Brain microvascular endothelial cell (primary cell): ENCODE data around the gene DMPK.
A peak's percentile ranks its signal among the peaks of the same experiment; 100 is the strongest.

Experiments used
- DNase-seq: peaks from one replicate; pipeline ENCODE4 v3.0.0-alpha.2; 2020
- H3K27ac ChIP-seq: fragments of 250-450 bp; sonication (Bioruptor Pico); 2 replicates; pipeline ENCODE4 v1.5.1; 2020; ENCODE audit warnings: mild to moderate bottlenecking, moderate library complexity
- H3K27me3 ChIP-seq: fragments of 250-450 bp; sonication (Bioruptor Pico); replicated peaks from 2 replicates; pipeline ENCODE4 v1.5.1; 2020; ENCODE audit warnings: mild to moderate bottlenecking
- H3K36me3 ChIP-seq: fragments of 250-450 bp; sonication (Bioruptor Pico); replicated peaks from 2 replicates; pipeline ENCODE4 v1.5.1; 2020; ENCODE audit warnings: mild to moderate bottlenecking
- H3K4me3 ChIP-seq: 2 replicates; pipeline ENCODE4 v1.5.1; 2011; ENCODE audit warnings: low read depth, mild to moderate bottlenecking, control low read depth, low read length, moderate library complexity
- CTCF ChIP-seq: IDR thresholded peaks from 2 replicates; pipeline ENCODE4 v1.5.1; 2011; ENCODE audit warnings: low read depth, mild to moderate bottlenecking, moderate library complexity, low read length, control low read depth, inconsistent platforms; ENCODE audit errors: missing control alignments
- in situ Hi-C: cut with HindIII; loops from 2 replicates; pipeline ENCODE4 v1.10.0; 2017; ENCODE audit warnings: low sequenced_read_pairs, low pct_ligation_motif_present

Gene DMPK

DNA sequence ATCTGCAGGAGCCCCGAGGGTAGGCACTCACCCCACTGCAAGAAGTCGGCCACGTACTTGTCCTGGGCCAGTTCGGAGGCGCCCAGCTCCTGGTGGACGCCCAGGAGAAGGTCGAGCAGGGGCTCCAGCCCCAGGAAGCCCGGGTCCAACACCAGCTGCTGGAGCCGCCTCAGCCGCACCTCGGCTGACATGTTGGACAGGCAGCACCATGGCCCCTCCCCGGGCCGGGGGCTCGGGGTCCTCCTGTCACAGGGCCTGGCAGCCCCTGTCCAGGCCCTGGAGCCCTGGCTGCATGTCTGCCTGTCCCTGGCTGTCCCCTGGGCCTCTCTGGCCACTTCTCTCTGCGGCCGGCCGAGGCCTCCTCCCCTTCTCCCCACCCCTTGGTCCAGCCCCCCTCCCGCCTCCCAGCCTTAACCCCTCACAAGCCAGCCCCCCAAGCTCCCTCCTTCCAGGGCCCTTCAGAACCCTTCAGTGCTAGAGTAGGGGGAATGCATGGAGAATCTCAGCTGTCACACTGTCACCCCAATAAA, at the start of gene DMPK:
Gene DMPK, minus strand, starts transcription at position 329 of the 530 bp plus-strand sequence. Its CDS starts 138 bp downstream, at position 191.
- Histone ChIP-seq H3K4me3 (peak within 1 kb of the TSS; percentile 37), H3K36me3 (peaks cover 50% of the 10 kb centered on the region), H3K27me3 (no peaks in the 10 kb centered on the region), H3K27ac (peak within 1 kb of the TSS; percentile 35)
- in situ Hi-C loops, result no loop called here
- TF ChIP-seq CTCF, result no peak
- no peak for DNase-seq

DNA sequence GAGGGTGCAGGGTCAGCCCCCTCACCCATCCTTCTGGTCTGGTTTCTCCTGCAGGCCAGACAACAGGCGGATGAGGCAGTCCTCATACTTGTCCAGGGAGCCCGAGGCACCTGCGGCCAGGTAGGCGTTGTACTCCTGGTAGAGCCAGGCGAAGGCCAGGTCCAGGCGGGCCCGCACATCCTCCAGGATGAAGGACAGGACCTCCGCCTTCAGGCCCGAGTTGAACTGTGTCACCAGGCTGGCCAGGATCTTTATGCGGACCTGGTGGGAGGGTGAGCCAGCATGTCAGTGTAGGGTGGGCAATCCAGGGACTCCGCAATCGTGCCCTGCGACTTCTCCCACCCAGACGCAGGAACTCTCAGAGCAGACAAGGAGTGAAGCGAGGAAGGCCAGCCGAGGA, 46.7 kb upstream of the DMPK start:
- no peak for TF ChIP-seq CTCF
- no peak overlapping the region for H3K27ac ChIP-seq
- DNase-seq, result no peak
- no peak overlapping the region for H3K4me3 ChIP-seq
- H3K27me3 ChIP-seq, result no peaks in the 10 kb centered on the region
- peaks cover 76% of the 10 kb centered on the region for H3K36me3 ChIP-seq
- in situ Hi-C loops, result no loop called here

DNA sequence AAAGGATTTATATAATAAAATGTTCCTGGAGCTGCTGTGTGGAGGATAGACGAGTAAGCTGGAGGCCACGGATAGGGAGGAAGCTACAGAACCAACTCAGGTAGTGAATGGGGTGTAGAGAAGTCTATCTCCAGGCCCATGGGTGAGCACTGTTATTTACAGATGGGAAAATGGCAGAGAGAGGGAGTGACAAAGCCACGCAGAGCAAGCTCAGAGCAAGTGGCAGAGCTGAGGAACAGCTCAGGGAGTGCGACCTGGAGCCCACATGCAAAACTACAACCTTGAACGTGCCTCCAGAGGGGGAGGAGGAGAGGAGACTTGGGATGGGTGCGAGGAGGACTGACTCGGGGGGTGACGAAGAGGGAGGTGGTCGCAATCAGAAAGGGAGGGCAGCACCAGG, 46.2 kb upstream of the DMPK start:
- no peak overlapping the region for H3K27ac ChIP-seq
- in situ Hi-C loops, result no loop called here
- H3K36me3 ChIP-seq, result peaks cover 73% of the 10 kb centered on the region
- no peak for DNase-seq
- no peaks in the 10 kb centered on the region for H3K27me3 ChIP-seq
- no peak for TF ChIP-seq CTCF
- no peak overlapping the region for H3K4me3 ChIP-seq

- no peak for TF ChIP-seq CTCF
- no peak overlapping the region for H3K4me3 ChIP-seq
- H3K27ac ChIP-seq, result no peak overlapping the region
- in situ Hi-C loops, result no loop called here
- H3K27me3 ChIP-seq, result no peaks in the 10 kb centered on the region
- peaks cover 72% of the 10 kb centered on the region for H3K36me3 ChIP-seq
- no peak for DNase-seq
Observed at GRCh38 chr19:45827459-45828093, 45.3 kb upstream of the DMPK start.

DNA sequence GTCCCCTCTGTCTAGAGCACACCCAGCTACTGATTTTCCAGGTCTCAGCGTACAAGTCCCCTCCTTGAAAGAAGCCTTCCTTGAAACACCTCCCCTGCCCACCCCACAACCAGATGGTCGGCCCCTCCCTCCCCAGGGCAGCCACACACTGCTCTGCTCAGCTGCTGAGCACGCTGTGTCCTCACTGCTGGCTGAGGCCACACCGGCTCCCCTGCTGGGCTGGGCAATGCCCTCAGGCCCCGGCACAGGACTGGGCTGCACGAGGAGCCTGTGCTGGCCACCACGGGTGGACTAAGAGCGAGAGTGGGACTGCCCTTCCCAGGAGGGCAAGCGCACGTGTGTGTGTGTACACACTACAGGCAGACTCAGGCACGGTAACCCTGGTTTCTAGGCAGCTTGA, 44.6 kb upstream of the DMPK start:
- Histone ChIP-seq H3K4me3 (no peak overlapping the region), H3K27me3 (no peaks in the 10 kb centered on the region), H3K27ac (no peak overlapping the region), H3K36me3 (peaks cover 68% of the 10 kb centered on the region)
- in situ Hi-C loops, result no loop called here
- TF ChIP-seq CTCF, result no peak
- DNase-seq, result no peak
